BJ (cell line): Measurements from ENCODE around the gene HADHA. TPM values are rescaled to one million over a fixed set of nuclear protein-coding genes. Genes with fewer than 3 reads are reported as not detected.
A peak's percentile ranks its signal among the peaks of the same experiment; 100 is the strongest.

Experiments used
- CTCF ChIA-PET: fragments of 350-600 bp; formaldehyde crosslinking; extraction: SDS; loops from one replicate; lab custom pipeline; 2021; ENCODE audit warnings: antibody characterized with exemption, inconsistent platforms; lab: Yijun Ruan, JAX
- POLR2A ChIA-PET: fragments of 300-600 bp; sonication (Branson Sonifier 250); formaldehyde crosslinking; extraction: SDS; loops from one replicate; lab custom pipeline; 2021; ENCODE audit warnings: antibody characterized with exemption; lab: Charles Lee
- DNase-seq: peaks from one replicate; pipeline ENCODE4 v3.0.0-alpha.2; 2011; ENCODE audit warnings: low read depth
- H3K27me3 ChIP-seq: 2 replicates; pipeline ENCODE4 v1.6.0; 2011; ENCODE audit warnings: low read length; ENCODE audit not compliant: control insufficient read depth, insufficient read depth
- H3K36me3 ChIP-seq: 2 replicates; pipeline ENCODE4 v1.5.1; 2011; ENCODE audit warnings: low read length; ENCODE audit not compliant: control insufficient read depth, insufficient read depth
- H3K4me3 ChIP-seq: 2 replicates; pipeline ENCODE4 v1.5.1; 2011; ENCODE audit warnings: low read depth, mild to moderate bottlenecking, control low read depth, low read length
- CTCF ChIP-seq: IDR thresholded peaks from 2 replicates; pipeline ENCODE4 v1.5.1; 2011; ENCODE audit warnings: low read depth, mild to moderate bottlenecking, control low read depth, inconsistent platforms, low read length, moderate library complexity; ENCODE audit not compliant: insufficient read depth
- polyA plus RNA-seq: library from polyadenylated mRNA; depleted of rRNA; stranded (reverse); fragments of >200 nt; gene quantifications from 2 replicates; pipeline ENCODE4 v1.2.3, GENCODE V29; 2011

The HADHA gene
- polyA plus RNA-seq, 1 experiment: 111 TPM

- DNase-seq: no peak
- no peak for TF ChIP-seq CTCF
- H3K4me3 ChIP-seq: no peak overlapping the region
- ChIA-PET POLR2A (no interaction called here), CTCF (interaction anchor here (1.0 to 1.6 kb wide), 2 partner anchors 9 to 13 kb away, joined by 3 to 4 read pairs; no protein-coding TSS in a partner anchor)
- H3K27me3 ChIP-seq: no peaks in the 10 kb centered on the region
- peaks cover 11% of the 10 kb centered on the region for H3K36me3 ChIP-seq
Measured at GRCh38 chr2:26283606-26284005, 39.2 kb upstream of the HADHA start.

GRCh38 chr2:26281226-26281625, 36.8 kb upstream of the HADHA start:
- CTCF ChIA-PET: no interaction called here
- POLR2A ChIA-PET: interaction anchor here (0.6 kb wide), 1 partner anchor 31 kb away, joined by 7 read pairs; no protein-coding TSS in a partner anchor
- DNase-seq: no peak
- H3K36me3 ChIP-seq: peaks cover 11% of the 10 kb centered on the region
- TF ChIP-seq CTCF: no peak
- H3K27me3 ChIP-seq: no peaks in the 10 kb centered on the region
- H3K4me3 ChIP-seq: no peak overlapping the region

- TF ChIP-seq CTCF: no peak
- Histone ChIP-seq H3K4me3 (no peak overlapping the region), H3K36me3 (peaks cover 13% of the 10 kb centered on the region), H3K27me3 (no peaks in the 10 kb centered on the region)
- no peak for DNase-seq
- ChIA-PET CTCF (no interaction called here), POLR2A (no interaction called here)
Measured at GRCh38 chr2:26279886-26280285, 35.5 kb upstream of the HADHA start.

- POLR2A ChIA-PET: no interaction called here
- H3K36me3 ChIP-seq: peaks cover 12% of the 10 kb centered on the region
- CTCF ChIA-PET: interaction anchor here (0.7 kb wide), 1 partner anchor 15 kb away, joined by 3 read pairs; no protein-coding TSS in a partner anchor
- TF ChIP-seq CTCF: no peak
- H3K4me3 ChIP-seq: no peak overlapping the region
- no peak for DNase-seq
- no peaks in the 10 kb centered on the region for H3K27me3 ChIP-seq
Measured at GRCh38 chr2:26276484-26277227, 32.2 kb upstream of the HADHA start.

- H3K27me3 ChIP-seq: no peaks in the 10 kb centered on the region
- no peak for TF ChIP-seq CTCF
- H3K4me3 ChIP-seq: no peak overlapping the region
- POLR2A ChIA-PET: no interaction called here
- H3K36me3 ChIP-seq: peaks cover 6% of the 10 kb centered on the region; the same call in 1 of the 2 replicates
- peak; percentile 86 for DNase-seq
- CTCF ChIA-PET: interaction anchor here (1.4 kb wide), 1 partner anchor 10 kb away, joined by 3 read pairs; no protein-coding TSS in a partner anchor
Measured at GRCh38 chr2:26274058-26274613, 29.7 kb upstream of the HADHA start.
